Coronary artery (tissue), 2 donors: ENCODE data around the gene TELO2.

Experiments
- DNase-seq: peaks from one replicate; pipeline ENCODE4 v3.0.0-alpha.2; 2017; ENCODE audit warnings: low spot score
- H3K27ac ChIP-seq, 2 donors: fragments of 200-600 bp; sonication (generic); one replicate each; pipeline ENCODE4 v1.5.1; 2016 to 2019
- H3K4me3 ChIP-seq: fragments of 200-600 bp; sonication (generic); 2 replicates; pipeline ENCODE4 v1.5.1; 2016; ENCODE audit warnings: mild to moderate bottlenecking, moderate library complexity
- CTCF ChIP-seq: fragments of 200-600 bp; sonication (generic); IDR thresholded peaks from one replicate; pipeline ENCODE4 v1.5.1; 2019; ENCODE audit warnings: antibody characterized with exemption

TELO2 gene

GRCh38 chr16:1523581-1524245 lies 30.6 kb downstream of the TELO2 start:
- Histone ChIP-seq H3K27ac (no peak overlapping the region), H3K4me3 (no peak overlapping the region)
- no peak for DNase-seq
- TF ChIP-seq CTCF: no peak

- DNase-seq: no peak
- Histone ChIP-seq H3K27ac (no peak overlapping the region), H3K4me3 (no peak overlapping the region)
- TF ChIP-seq CTCF: no peak
Measured at GRCh38 chr16:1524366-1524765, 31.2 kb downstream of the TELO2 start.

GRCh38 chr16:1525871-1526607 lies 32.9 kb downstream of the TELO2 start:
- no peak for TF ChIP-seq CTCF
- Histone ChIP-seq H3K27ac (no peak overlapping the region), H3K4me3 (no peak overlapping the region)
- DNase-seq: no peak

- TF ChIP-seq CTCF: no peak
- Histone ChIP-seq H3K4me3 (no peak overlapping the region), H3K27ac (no peak overlapping the region)
- no peak for DNase-seq
Measured at GRCh38 chr16:1526608-1527555, 33.7 kb downstream of the TELO2 start.

- no peak overlapping the region for H3K27ac ChIP-seq
Measured at GRCh38 chr16:1527836-1528811, 35.0 kb downstream of the TELO2 start.

More at GRCh38 chr16:1527836-1528811, 35.0 kb downstream of the TELO2 start:
- H3K4me3 ChIP-seq: no peak overlapping the region
- DNase-seq: no peak
- no peak for TF ChIP-seq CTCF
